Thymus (tissue), 11 donors: ENCODE results near the gene PSMA1. TPM values are rescaled to one million over a fixed set of nuclear protein-coding genes. Genes with fewer than 3 reads are reported as not detected.

Experiments
- DNase-seq, 9 donors: peaks; one replicate each; pipeline ENCODE4 v3.0.0-alpha.2; 2013; ENCODE audit warnings: low spot score in 9 of 9, low read depth in 6 of 9, missing footprints in 1 of 9
- H3K27ac ChIP-seq, 2 donors: one replicate each; pipeline ENCODE4 v1.5.1; 2013; ENCODE audit warnings: control low read depth in 1 of 2, low read depth in 1 of 2, low read length in 1 of 2, mild to moderate bottlenecking in 1 of 2, moderate library complexity in 1 of 2
- H3K27me3 ChIP-seq, 2 donors: one replicate each; pipeline ENCODE4 v1.5.1; 2013; ENCODE audit warnings: low read length in 1 of 2; ENCODE audit not compliant: control insufficient read depth in 2 of 2, insufficient read depth in 1 of 2
- H3K36me3 ChIP-seq, 2 donors: one replicate each; pipeline ENCODE4 v1.5.1; 2013; ENCODE audit warnings: low read length in 1 of 2, mild to moderate bottlenecking in 1 of 2, moderate library complexity in 1 of 2; ENCODE audit not compliant: control insufficient read depth in 2 of 2, insufficient read depth in 2 of 2
- H3K4me1 ChIP-seq, 2 donors: one replicate each; pipeline ENCODE4 v1.5.1; 2013; ENCODE audit warnings: low read length in 2 of 2; ENCODE audit not compliant: control insufficient read depth in 2 of 2, insufficient read depth in 2 of 2
- H3K4me3 ChIP-seq, 2 donors: one replicate each; pipeline ENCODE4 v1.5.1; 2013; ENCODE audit warnings: low read length in 2 of 2, control low read depth in 1 of 2, mild to moderate bottlenecking in 1 of 2
- H3K9me3 ChIP-seq, 2 donors: one replicate each; pipeline ENCODE4 v1.5.1; 2013; ENCODE audit warnings: low read length in 1 of 2, mild to moderate bottlenecking in 1 of 2; ENCODE audit not compliant: control insufficient read depth in 2 of 2, insufficient read depth in 1 of 2
- WGBS: extraction: QIAGEN DNeasy Blood & Tissue Kit; methylation state at CpG from one replicate; pipeline ENCODE4 v1.1.7; 2013; 5-methylcytosine and 5-hydroxymethylcytosine counted together
- polyA plus RNA-seq: library from polyadenylated mRNA; stranded (reverse); fragments of 200-250 nt; gene quantifications from one replicate; pipeline ENCODE4 v1.2.3, GENCODE V29; 2013
- total RNA-seq: library from RNA; stranded (reverse); fragments of 120-200 nt; gene quantifications from one replicate; pipeline ENCODE4 v1.2.4, GENCODE V29; 2013
- donor health status: healthy.

PSMA1 gene
- total and polyA plus RNA-seq, 2 donors, result 212 to 309 TPM

GRCh38 chr11:14520747-14521151 lies 563 bp upstream of the PSMA1 start:
- no peaks in the 10 kb centered on the region for H3K27me3 ChIP-seq
- DNase-seq, result no peak
- H3K9me3 ChIP-seq, result no peaks in the 10 kb centered on the region
- H3K36me3 ChIP-seq, result peaks cover 6 to 20% of the 10 kb centered on the region in 2 donors
- peak overlapping the region; percentile 79 to 91 for H3K4me3 ChIP-seq
- H3K27ac ChIP-seq, result peak overlapping the region; percentile 93
- 32% methylated on average over 11 of the region's 11 CpGs for WGBS
- peaks cover 6 to 9% of the 10 kb centered on the region in 2 donors for H3K4me1 ChIP-seq

- peaks cover 6 to 9% of the 10 kb centered on the region in 2 donors for H3K4me1 ChIP-seq
- no peaks in the 10 kb centered on the region for H3K9me3 ChIP-seq
- peaks cover 12 to 30% of the 10 kb centered on the region in 2 donors for H3K36me3 ChIP-seq
- H3K27ac ChIP-seq, result peak overlapping the region; percentile 75 to 93
- DNase-seq, result no peak
- WGBS, result 2% methylated on average over 10 of the region's 10 CpGs
- peak overlapping the region; percentile 79 to 91 for H3K4me3 ChIP-seq
- no peaks in the 10 kb centered on the region for H3K27me3 ChIP-seq
Measured at GRCh38 chr11:14519597-14519916, 629 bp downstream of the PSMA1 start.

GRCh38 chr11:14518820-14519219 lies 1.4 kb downstream of the PSMA1 start:
- 89% methylated on average over 3 of the region's 3 CpGs for WGBS
- H3K27me3 ChIP-seq, result no peaks in the 10 kb centered on the region
- peak overlapping the region; percentile 79 to 91 for H3K4me3 ChIP-seq
- no peak overlapping the region for H3K27ac ChIP-seq
- no peaks in the 10 kb centered on the region for H3K9me3 ChIP-seq
- H3K4me1 ChIP-seq, result peaks cover 6 to 9% of the 10 kb centered on the region in 2 donors
- DNase-seq, result no peak
- H3K36me3 ChIP-seq, result peaks cover 12 to 37% of the 10 kb centered on the region in 2 donors

- no peak for DNase-seq
- no peaks in the 10 kb centered on the region for H3K9me3 ChIP-seq
- H3K36me3 ChIP-seq, result peaks cover 36 to 72% of the 10 kb centered on the region in 2 donors
- no peaks in the 10 kb centered on the region for H3K27me3 ChIP-seq
- WGBS, result 98% methylated on average over 4 of the region's 4 CpGs
- no peak overlapping the region for H3K27ac ChIP-seq
- H3K4me1 ChIP-seq, result peaks cover 0 to 5% of the 10 kb centered on the region in 2 donors
- no peak overlapping the region for H3K4me3 ChIP-seq
Measured at GRCh38 chr11:14513800-14514199, 6.4 kb downstream of the PSMA1 start.

- H3K27ac ChIP-seq, result no peak overlapping the region
- H3K9me3 ChIP-seq, result no peaks in the 10 kb centered on the region
- no peak overlapping the region for H3K4me3 ChIP-seq
- peaks cover 35 to 61% of the 10 kb centered on the region in 2 donors for H3K36me3 ChIP-seq
- no peaks in the 10 kb centered on the region for H3K4me1 ChIP-seq
- 97% methylated on average over 3 of the region's 3 CpGs for WGBS
- DNase-seq, result no peak
- no peaks in the 10 kb centered on the region for H3K27me3 ChIP-seq
Measured at GRCh38 chr11:14506532-14506931, 13.7 kb downstream of the PSMA1 start.

GRCh38 chr11:14503023-14503422 lies 17.2 kb downstream of the PSMA1 start:
- H3K27ac ChIP-seq, result no peak overlapping the region
- DNase-seq, result no peak
- H3K27me3 ChIP-seq, result no peaks in the 10 kb centered on the region
- no peaks in the 10 kb centered on the region for H3K4me1 ChIP-seq
- H3K36me3 ChIP-seq, result peaks cover 23 to 40% of the 10 kb centered on the region in 2 donors
- WGBS, result 100% methylated on average over 1 of the region's 1 CpG
- no peak overlapping the region for H3K4me3 ChIP-seq
- no peaks in the 10 kb centered on the region for H3K9me3 ChIP-seq

GRCh38 chr11:14502039-14502438 lies 18.1 kb downstream of the PSMA1 start:
- WGBS, result over 99% methylated on average over 4 of the region's 4 CpGs

GRCh38 chr11:14500181-14500651 lies 20.0 kb downstream of the PSMA1 start:
- peak overlapping the region; percentile 90 to 96 for H3K4me3 ChIP-seq

More at GRCh38 chr11:14502039-14502438, 18.1 kb downstream of the PSMA1 start:
- Histone ChIP-seq H3K36me3 (peaks cover 18 to 43% of the 10 kb centered on the region in 2 donors), H3K27me3 (no peaks in the 10 kb centered on the region), H3K9me3 (no peaks in the 10 kb centered on the region), H3K27ac (no peak overlapping the region), H3K4me3 (no peak overlapping the region), H3K4me1 (no peaks in the 10 kb centered on the region)
- no peak for DNase-seq

GRCh38 chr11:14499560-14500180 lies 20.5 kb downstream of the PSMA1 start, which contains the start of gene COPB1:
TSS of gene COPB1 (minus strand) at chr11:14499811. CDS start at chr11:14498928, 883 bp downstream.
- Histone ChIP-seq H3K27ac (peak within 1 kb of the TSS; percentile 91 to 93), H3K36me3 (peaks cover 10 to 37% of the 10 kb centered on the region in 2 donors), H3K4me3 (peak within 1 kb of the TSS; percentile 90 to 96), H3K27me3 (no peaks in the 10 kb centered on the region), H3K9me3 (no peaks in the 10 kb centered on the region), H3K4me1 (no peaks in the 10 kb centered on the region)
- peak; percentile 90 to 98 (median 95) for DNase-seq
- WGBS, result under 1% methylated on average over 37 of the region's 37 CpGs

More at GRCh38 chr11:14500181-14500651, 20.0 kb downstream of the PSMA1 start:
- Histone ChIP-seq H3K9me3 (no peaks in the 10 kb centered on the region), H3K27ac (peak overlapping the region; percentile 91 to 93), H3K4me1 (no peaks in the 10 kb centered on the region), H3K36me3 (peaks cover 10 to 36% of the 10 kb centered on the region in 2 donors), H3K27me3 (no peaks in the 10 kb centered on the region)
- WGBS, result 1% methylated on average over 6 of the region's 6 CpGs
- peak; percentile 44 to 85 (median 65) for DNase-seq
